Erythroblast (primary cell): ENCODE measurements around the gene PHKB.

ENCODE experiments used
- GATA1 ChIP-seq: IDR thresholded peaks from 2 replicates; pipeline ENCODE4 v1.6.1; 2011; ENCODE audit warnings: low read depth, mild to moderate bottlenecking, control low read depth, low read length, moderate library complexity
- POLR2A ChIP-seq: IDR thresholded peaks from 2 replicates; pipeline ENCODE4 v1.6.1; 2011; ENCODE audit warnings: mild to moderate bottlenecking, low read length

- no peak for TF ChIP-seq POLR2A
- TF ChIP-seq GATA1 = no peak
Measured at GRCh38 chr16:47667956-47668355, 206.8 kb downstream of the PHKB start.
